PC-9 (cell line): ENCODE measurements around the gene GAB2. TPM values are rescaled to one million over a fixed set of nuclear protein-coding genes. Genes with fewer than 3 reads are reported as not detected.

Experiments used
- BruUV-seq: library from RNA; stranded (reverse); fragments of 400-500 nt; replicated peaks from 2 replicates; lab custom pipeline; 2021; lab: Mats Ljungman, UMichigan
- CTCF ChIA-PET: fragments of 300-600 bp; sonication (Branson Sonifier 250); formaldehyde crosslinking; loops from one replicate; lab custom pipeline; 2022; ENCODE audit warnings: antibody characterized with exemption; lab: Charles Lee
- POLR2A ChIA-PET: fragments of 300-600 bp; sonication (Branson Sonifier 250); formaldehyde crosslinking; loops from one replicate; lab custom pipeline; 2022; ENCODE audit warnings: antibody characterized with exemption; ENCODE audit not compliant: unreplicated experiment; lab: Charles Lee
- DNase-seq, 2 experiments: peaks; one replicate each; pipeline versions ENCODE4 v3.0.0 to v3.0.0-alpha.2; 2015 to 2022; ENCODE audit warnings: mixed read lengths in 1 of 2
- H2AFZ ChIP-seq: fragments of 200-600 bp; sonication (generic); 2 replicates; pipeline ENCODE4 v1.8.1; 2017; ENCODE audit warnings: antibody characterized with exemption
- H3F3A ChIP-seq: fragments of 200-600 bp; sonication (generic); 2 replicates; pipeline ENCODE4 v1.8.1; 2017; ENCODE audit warnings: antibody characterized with exemption, mild to moderate bottlenecking, low read depth; ENCODE audit not compliant: insufficient read depth
- H3K27ac ChIP-seq: fragments of 200-600 bp; sonication (generic); 2 replicates; pipeline ENCODE4 v1.6.1; 2016; ENCODE audit warnings: mixed run types
- H3K27me3 ChIP-seq: fragments of 200-600 bp; sonication (generic); 2 replicates; pipeline ENCODE4 v1.6.1; 2016; ENCODE audit warnings: low read depth, mixed run types; ENCODE audit not compliant: insufficient read depth
- H3K36me3 ChIP-seq: fragments of 200-600 bp; sonication (generic); 2 replicates; pipeline ENCODE4 v1.6.1; 2016; ENCODE audit warnings: low read depth, mixed run types
- H3K4me1 ChIP-seq: fragments of 200-600 bp; sonication (generic); replicated peaks from 2 replicates; pipeline ENCODE4 v1.6.1; 2016; ENCODE audit warnings: mixed run types; ENCODE audit not compliant: insufficient read depth
- H3K4me2 ChIP-seq: fragments of 200-600 bp; sonication (generic); 2 replicates; pipeline ENCODE4 v1.6.1; 2017; ENCODE audit warnings: mixed run types
- H3K4me3 ChIP-seq: fragments of 200-600 bp; sonication (generic); 2 replicates; pipeline ENCODE4 v1.6.1; 2016; ENCODE audit warnings: mixed run types
- H3K79me2 ChIP-seq: fragments of 200-600 bp; sonication (generic); 2 replicates; pipeline ENCODE4 v1.6.1; 2017; ENCODE audit warnings: low read depth, mixed run types
- H3K9me2 ChIP-seq: fragments of 200-600 bp; sonication (generic); 2 replicates; pipeline ENCODE4 v1.8.1; 2017; ENCODE audit warnings: mild to moderate bottlenecking; ENCODE audit not compliant: insufficient read depth
- H3K9me3 ChIP-seq: fragments of 200-600 bp; sonication (generic); 2 replicates; pipeline ENCODE4 v1.8.1; 2016; ENCODE audit warnings: low read depth; ENCODE audit not compliant: insufficient read depth
- H4K20me1 ChIP-seq: fragments of 200-600 bp; sonication (generic); 2 replicates; pipeline ENCODE4 v1.8.1; 2017; ENCODE audit not compliant: insufficient read depth
- EZH2 ChIP-seq: fragments of 200-600 bp; sonication (generic); IDR thresholded peaks from 2 replicates; pipeline ENCODE4 v1.8.0; 2017; ENCODE audit warnings: antibody characterized with exemption, low read depth
- intact Hi-C: fragments of 100-400 bp; cut with micrococcal nuclease; formaldehyde crosslinking; loops from one replicate; pipeline ENCODE4 v1.10.0; 2022; ENCODE audit not compliant: unreplicated experiment
- total RNA-seq: library from RNA; stranded (reverse); gene quantifications from 2 replicates; pipeline ENCODE4 v1.2.3, GENCODE V29; 2021
- TF ChIP-seq, protein P1 (sequence below): fragments of 200-600 bp; sonication (generic); conservative IDR thresholded peaks from 2 replicates; pipeline ENCODE4 v1.6.1; 2017; ENCODE audit warnings: mixed run types, antibody characterized with exemption, mild to moderate bottlenecking, moderate library complexity

The GAB2 gene
- total RNA-seq, 1 experiment from 2014 or later = 17.5 TPM

DNA sequence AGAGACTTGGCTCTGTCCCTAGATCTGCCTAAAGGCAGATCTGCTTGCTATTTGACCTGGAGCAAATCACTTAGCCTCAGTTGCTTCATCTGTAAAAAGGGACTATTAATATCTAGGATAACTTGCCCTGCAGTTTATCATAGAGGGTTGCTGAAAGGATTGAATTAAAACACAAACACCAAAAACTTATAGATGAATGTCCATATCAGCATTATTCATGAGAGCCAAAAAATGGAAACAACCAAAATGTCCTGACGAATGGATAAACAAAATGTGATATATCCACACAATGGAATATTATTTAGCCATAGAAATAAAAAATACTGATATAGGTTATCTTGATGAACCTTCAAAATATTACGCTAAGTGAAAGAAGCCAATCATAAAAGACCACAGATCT, 161.7 kb downstream of the GAB2 start:
- no peaks in the 10 kb centered on the region for H4K20me1 ChIP-seq
- no peaks in the 10 kb centered on the region for H3K9me3 ChIP-seq
- no peaks in the 10 kb centered on the region for H3K36me3 ChIP-seq
- ChIA-PET CTCF (interaction anchor here (0.6 kb wide), 1 partner anchor 998 kb away, joined by 4 read pairs; no protein-coding TSS in a partner anchor), POLR2A (no interaction called here)
- H3K4me3 ChIP-seq = no peak overlapping the region
- no TSS peak for BruUV-seq
- no peak overlapping the region for H3K27ac ChIP-seq
- no peak for DNase-seq
- H3K9me2 ChIP-seq = no peaks in the 10 kb centered on the region; the same call in 1 of the 2 replicates
- peaks cover 8% of the 10 kb centered on the region; the same call in 1 of the 2 replicates for H3K4me1 ChIP-seq
- TF ChIP-seq, protein P1, sequence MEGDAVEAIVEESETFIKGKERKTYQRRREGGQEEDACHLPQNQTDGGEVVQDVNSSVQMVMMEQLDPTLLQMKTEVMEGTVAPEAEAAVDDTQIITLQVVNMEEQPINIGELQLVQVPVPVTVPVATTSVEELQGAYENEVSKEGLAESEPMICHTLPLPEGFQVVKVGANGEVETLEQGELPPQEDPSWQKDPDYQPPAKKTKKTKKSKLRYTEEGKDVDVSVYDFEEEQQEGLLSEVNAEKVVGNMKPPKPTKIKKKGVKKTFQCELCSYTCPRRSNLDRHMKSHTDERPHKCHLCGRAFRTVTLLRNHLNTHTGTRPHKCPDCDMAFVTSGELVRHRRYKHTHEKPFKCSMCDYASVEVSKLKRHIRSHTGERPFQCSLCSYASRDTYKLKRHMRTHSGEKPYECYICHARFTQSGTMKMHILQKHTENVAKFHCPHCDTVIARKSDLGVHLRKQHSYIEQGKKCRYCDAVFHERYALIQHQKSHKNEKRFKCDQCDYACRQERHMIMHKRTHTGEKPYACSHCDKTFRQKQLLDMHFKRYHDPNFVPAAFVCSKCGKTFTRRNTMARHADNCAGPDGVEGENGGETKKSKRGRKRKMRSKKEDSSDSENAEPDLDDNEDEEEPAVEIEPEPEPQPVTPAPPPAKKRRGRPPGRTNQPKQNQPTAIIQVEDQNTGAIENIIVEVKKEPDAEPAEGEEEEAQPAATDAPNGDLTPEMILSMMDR = no peak
- no peak for TF ChIP-seq EZH2
- H3K27me3 ChIP-seq = no peaks in the 10 kb centered on the region
- H3K4me2 ChIP-seq = no peak overlapping the region
- H2AFZ ChIP-seq = no peak overlapping the region
- H3K79me2 ChIP-seq = no peaks in the 10 kb centered on the region
- intact Hi-C loops = no loop called here
- no peaks in the 10 kb centered on the region for H3F3A ChIP-seq

DNA sequence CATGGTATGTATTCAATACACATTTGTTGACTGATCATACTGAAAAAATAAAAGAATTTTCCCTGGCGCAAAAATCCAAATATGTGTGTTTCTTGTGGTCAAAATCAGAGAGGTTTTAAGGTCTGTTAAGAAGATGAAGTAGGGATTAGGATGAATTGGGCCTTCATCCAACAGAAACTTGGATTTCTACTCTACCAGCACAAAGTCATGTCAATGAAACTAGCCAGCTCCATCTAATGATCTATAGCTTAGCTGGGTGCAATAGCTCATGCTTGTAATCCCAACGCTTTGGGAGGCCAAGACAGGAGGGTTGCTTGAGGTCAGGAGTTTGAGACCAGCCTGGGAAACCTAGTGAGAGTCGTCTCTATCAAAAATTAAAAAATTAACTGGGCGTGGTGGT, 163.4 kb downstream of the GAB2 start:
- no peak overlapping the region for H3K4me2 ChIP-seq
- BruUV-seq = no TSS peak
- H2AFZ ChIP-seq = no peak overlapping the region
- H4K20me1 ChIP-seq = no peaks in the 10 kb centered on the region
- ChIA-PET CTCF (no interaction called here), POLR2A (no interaction called here)
- H3K27ac ChIP-seq = no peak overlapping the region
- no peaks in the 10 kb centered on the region for H3K27me3 ChIP-seq
- no peaks in the 10 kb centered on the region for H3K36me3 ChIP-seq
- no peaks in the 10 kb centered on the region for H3K9me3 ChIP-seq
- H3K4me3 ChIP-seq = no peak overlapping the region
- no peaks in the 10 kb centered on the region for H3F3A ChIP-seq
- intact Hi-C loops = no loop called here
- peaks cover 8% of the 10 kb centered on the region; the same call in 1 of the 2 replicates for H3K4me1 ChIP-seq
- no peaks in the 10 kb centered on the region; the same call in 1 of the 2 replicates for H3K9me2 ChIP-seq
- TF ChIP-seq, protein P1 = no peak
- no peak for TF ChIP-seq EZH2
- DNase-seq = no peak
- no peaks in the 10 kb centered on the region for H3K79me2 ChIP-seq

DNA sequence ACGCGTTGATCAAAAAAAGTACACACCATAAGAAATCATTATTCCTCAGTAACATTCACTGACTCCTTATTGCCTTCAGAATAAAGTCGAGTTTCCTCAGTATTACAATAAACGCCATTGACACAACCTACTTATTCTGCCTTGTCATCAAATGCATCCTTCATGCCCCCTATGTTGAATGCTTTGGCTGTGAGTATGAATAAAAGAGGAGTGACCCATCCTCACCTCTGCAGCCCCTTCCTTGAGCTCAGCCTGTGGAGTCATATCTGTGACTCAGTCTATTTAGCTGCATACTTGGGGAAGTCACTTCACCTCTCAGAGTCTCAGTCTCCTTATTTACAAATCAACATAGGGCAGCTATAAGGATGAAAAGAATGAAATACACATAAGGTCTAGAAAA, 163.8 kb downstream of the GAB2 start:
- H4K20me1 ChIP-seq = no peaks in the 10 kb centered on the region
- H3K27ac ChIP-seq = no peak overlapping the region
- peaks cover 8% of the 10 kb centered on the region; the same call in 1 of the 2 replicates for H3K4me1 ChIP-seq
- no peak overlapping the region for H2AFZ ChIP-seq
- BruUV-seq = no TSS peak
- H3K9me2 ChIP-seq = no peaks in the 10 kb centered on the region; the same call in 1 of the 2 replicates
- no peak for DNase-seq
- TF ChIP-seq, protein P1 = no peak
- TF ChIP-seq EZH2 = no peak
- no peaks in the 10 kb centered on the region for H3K79me2 ChIP-seq
- no peaks in the 10 kb centered on the region for H3K27me3 ChIP-seq
- CTCF ChIA-PET = no interaction called here
- no peak overlapping the region for H3K4me2 ChIP-seq
- no peaks in the 10 kb centered on the region for H3K36me3 ChIP-seq
- H3F3A ChIP-seq = no peaks in the 10 kb centered on the region
- POLR2A ChIA-PET = no interaction called here
- intact Hi-C loops = no loop called here
- no peaks in the 10 kb centered on the region for H3K9me3 ChIP-seq
- H3K4me3 ChIP-seq = no peak overlapping the region
